ENCODE measurements around the gene B3GNT2.

GRCh38 chr2:62203459-62203858, 7.5 kb downstream of the B3GNT2 start:
- TF ChIP-seq, protein P1, sequence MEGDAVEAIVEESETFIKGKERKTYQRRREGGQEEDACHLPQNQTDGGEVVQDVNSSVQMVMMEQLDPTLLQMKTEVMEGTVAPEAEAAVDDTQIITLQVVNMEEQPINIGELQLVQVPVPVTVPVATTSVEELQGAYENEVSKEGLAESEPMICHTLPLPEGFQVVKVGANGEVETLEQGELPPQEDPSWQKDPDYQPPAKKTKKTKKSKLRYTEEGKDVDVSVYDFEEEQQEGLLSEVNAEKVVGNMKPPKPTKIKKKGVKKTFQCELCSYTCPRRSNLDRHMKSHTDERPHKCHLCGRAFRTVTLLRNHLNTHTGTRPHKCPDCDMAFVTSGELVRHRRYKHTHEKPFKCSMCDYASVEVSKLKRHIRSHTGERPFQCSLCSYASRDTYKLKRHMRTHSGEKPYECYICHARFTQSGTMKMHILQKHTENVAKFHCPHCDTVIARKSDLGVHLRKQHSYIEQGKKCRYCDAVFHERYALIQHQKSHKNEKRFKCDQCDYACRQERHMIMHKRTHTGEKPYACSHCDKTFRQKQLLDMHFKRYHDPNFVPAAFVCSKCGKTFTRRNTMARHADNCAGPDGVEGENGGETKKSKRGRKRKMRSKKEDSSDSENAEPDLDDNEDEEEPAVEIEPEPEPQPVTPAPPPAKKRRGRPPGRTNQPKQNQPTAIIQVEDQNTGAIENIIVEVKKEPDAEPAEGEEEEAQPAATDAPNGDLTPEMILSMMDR (IDR thresholded peaks at IDR 0.05 in 8 of 11, conservative IDR thresholded peaks at IDR 0.05 in 3 of 11), result no peak
- TF ChIP-seq POLR2A (IDR thresholded peaks at IDR 0.05), result no peak

All from spleen (tissue), 7 donors.